Mucosa of rectum (tissue), 2 donors: ENCODE measurements around the gene HSPB2.

Source experiments
- H3K27ac ChIP-seq, 2 donors: one replicate each; pipeline ENCODE4 v1.7.0; 2013; ENCODE audit warnings: inconsistent platforms in 2 of 2, low read depth in 2 of 2, low read length in 2 of 2
- H3K27me3 ChIP-seq, 2 donors: one replicate each; pipeline ENCODE4 v1.7.0; 2013; ENCODE audit warnings: low read length in 2 of 2; ENCODE audit not compliant: control insufficient read depth in 2 of 2, insufficient read depth in 2 of 2
- H3K36me3 ChIP-seq, 2 donors: one replicate each; pipeline ENCODE4 v1.7.0; 2013; ENCODE audit warnings: low read length in 2 of 2; ENCODE audit not compliant: control insufficient read depth in 2 of 2, insufficient read depth in 2 of 2
- H3K4me1 ChIP-seq, 2 donors: one replicate each; pipeline ENCODE4 v1.7.0; 2013; ENCODE audit warnings: low read length in 2 of 2, mild to moderate bottlenecking in 1 of 2; ENCODE audit not compliant: control insufficient read depth in 2 of 2, insufficient read depth in 2 of 2
- H3K4me3 ChIP-seq, 2 donors: one replicate each; pipeline ENCODE4 v1.7.0; 2013; ENCODE audit warnings: low read length in 2 of 2
- H3K9ac ChIP-seq, 2 donors: one replicate each; pipeline ENCODE4 v1.7.0; 2013; ENCODE audit warnings: low read length in 2 of 2, low read depth in 1 of 2, mild to moderate bottlenecking in 1 of 2
- H3K9me3 ChIP-seq, 2 donors: one replicate each; pipeline ENCODE4 v1.7.0; 2013; ENCODE audit warnings: low read length in 2 of 2; ENCODE audit not compliant: control insufficient read depth in 2 of 2
- donor health status: healthy.
- donor health status: Normal muscosa, but diverticular disease.

Gene HSPB2

DNA sequence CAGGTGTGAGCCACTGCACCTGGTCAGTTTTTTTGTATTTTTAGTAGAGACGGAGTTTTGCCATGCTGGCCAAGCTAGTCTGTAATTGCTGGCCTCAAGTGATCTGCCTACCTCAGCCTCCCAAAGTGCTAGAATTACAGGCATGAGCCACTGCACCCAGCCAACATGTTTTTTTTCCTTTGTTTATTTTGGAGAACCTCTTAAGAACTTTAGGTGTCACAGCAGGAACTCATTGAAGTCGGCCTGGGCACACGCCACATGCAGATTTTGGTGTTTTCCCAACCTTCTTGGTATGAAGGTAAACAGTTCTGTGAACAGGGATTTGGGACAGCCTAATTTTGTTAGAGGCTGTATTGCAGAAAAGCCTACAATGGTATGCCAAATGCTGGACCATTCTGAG is 34.0 kb downstream of the HSPB2 start:
- no peaks in the 10 kb centered on the region for H3K4me1 ChIP-seq
- no peaks in the 10 kb centered on the region for H3K27me3 ChIP-seq
- no peaks in the 10 kb centered on the region for H3K9me3 ChIP-seq
- H3K27ac ChIP-seq, result no peak overlapping the region
- H3K9ac ChIP-seq, result no peak overlapping the region
- H3K4me3 ChIP-seq, result no peak overlapping the region
- no peaks in the 10 kb centered on the region for H3K36me3 ChIP-seq

DNA sequence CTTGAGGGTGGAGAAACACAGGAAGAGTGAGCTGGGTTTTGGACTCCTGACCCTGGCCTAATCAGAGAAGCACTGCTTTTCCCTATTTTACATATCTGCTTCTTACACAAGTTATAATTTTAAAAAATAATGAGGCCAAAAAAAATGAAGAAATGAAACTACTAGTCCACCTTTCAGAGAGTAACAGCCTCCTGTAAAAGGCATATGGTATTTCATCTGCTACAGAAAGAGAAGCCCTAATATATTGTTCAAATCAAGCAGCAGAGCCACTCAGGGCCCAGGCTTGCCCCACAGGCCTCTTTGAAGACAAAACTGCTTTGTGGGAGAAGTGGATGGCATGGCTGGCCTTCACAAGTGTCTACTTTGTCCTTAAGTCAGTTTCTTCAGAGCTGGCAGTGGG is 34.6 kb downstream of the HSPB2 start:
- Histone ChIP-seq H3K9me3 (no peaks in the 10 kb centered on the region), H3K27me3 (no peaks in the 10 kb centered on the region), H3K36me3 (no peaks in the 10 kb centered on the region), H3K9ac (no peak overlapping the region), H3K4me3 (no peak overlapping the region), H3K27ac (no peak overlapping the region), H3K4me1 (no peaks in the 10 kb centered on the region)

DNA sequence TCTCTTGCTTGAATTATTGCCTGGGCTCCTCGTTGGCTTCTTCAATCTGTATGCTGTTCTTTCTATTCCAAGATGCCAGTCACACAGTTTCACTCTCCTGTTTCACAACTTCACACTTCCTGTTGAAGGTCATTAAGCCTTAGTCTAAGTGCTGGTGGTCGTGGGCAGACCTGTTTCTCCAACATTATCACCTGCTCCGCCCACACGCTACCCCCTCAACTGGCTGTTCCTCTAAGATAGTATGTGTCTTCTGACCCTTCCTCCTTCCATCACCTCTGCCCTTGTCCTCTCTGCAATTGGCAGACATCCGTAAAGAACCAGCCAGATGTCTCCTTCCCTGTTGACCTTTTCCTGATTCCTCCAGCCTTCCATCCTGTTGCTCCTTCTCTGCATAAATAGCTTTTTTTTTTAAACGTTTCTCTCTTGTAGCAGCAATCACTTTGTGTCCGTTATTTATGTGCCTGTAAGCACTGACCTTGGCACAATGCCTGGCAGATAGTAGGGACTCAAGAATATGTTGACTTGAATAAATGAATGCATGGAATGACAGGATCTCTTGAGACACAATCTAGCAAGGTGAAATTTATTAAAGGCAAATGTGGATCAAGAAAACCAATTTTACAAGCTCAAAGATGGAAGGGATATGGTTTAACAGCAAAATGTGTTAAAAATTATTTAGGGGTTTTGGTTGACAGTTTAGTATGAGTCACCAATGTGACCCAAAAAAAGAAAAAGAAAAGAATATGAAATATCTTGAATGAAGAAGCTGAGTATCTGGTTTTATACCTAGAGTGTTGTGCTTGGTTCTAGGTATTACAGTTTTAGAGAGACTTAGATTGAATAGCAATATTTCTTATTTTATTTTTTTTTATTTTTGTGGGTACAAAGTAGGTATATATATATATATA is 37.2 kb downstream of the HSPB2 start:
- Histone ChIP-seq H3K27me3 (no peaks in the 10 kb centered on the region), H3K27ac (no peak overlapping the region), H3K4me3 (no peak overlapping the region), H3K9ac (no peak overlapping the region), H3K9me3 (no peaks in the 10 kb centered on the region), H3K36me3 (no peaks in the 10 kb centered on the region), H3K4me1 (no peaks in the 10 kb centered on the region)

DNA sequence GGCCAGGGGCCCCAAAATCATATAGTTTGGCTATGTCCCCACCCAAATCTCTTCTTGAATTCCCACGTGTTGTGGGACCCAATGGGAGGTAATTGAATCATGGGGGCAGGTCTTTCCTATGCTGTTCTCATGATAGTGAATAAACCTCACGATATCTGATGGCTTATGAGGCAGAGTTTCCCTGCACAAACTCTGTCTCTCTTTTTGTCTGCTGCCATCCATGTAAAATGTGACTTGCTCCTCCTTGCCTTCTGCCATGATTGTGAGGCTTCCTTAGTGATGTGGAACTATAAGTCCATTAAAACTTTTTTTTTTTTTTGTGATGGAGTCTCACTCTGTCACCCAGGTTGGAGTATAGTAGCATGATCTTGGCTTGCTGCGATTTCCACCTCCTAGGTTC is 39.0 kb downstream of the HSPB2 start:
- no peaks in the 10 kb centered on the region for H3K27me3 ChIP-seq
- no peak overlapping the region for H3K9ac ChIP-seq
- H3K27ac ChIP-seq, result no peak overlapping the region
- no peaks in the 10 kb centered on the region for H3K36me3 ChIP-seq
- H3K4me1 ChIP-seq, result no peaks in the 10 kb centered on the region
- H3K9me3 ChIP-seq, result no peaks in the 10 kb centered on the region
- no peak overlapping the region for H3K4me3 ChIP-seq

DNA sequence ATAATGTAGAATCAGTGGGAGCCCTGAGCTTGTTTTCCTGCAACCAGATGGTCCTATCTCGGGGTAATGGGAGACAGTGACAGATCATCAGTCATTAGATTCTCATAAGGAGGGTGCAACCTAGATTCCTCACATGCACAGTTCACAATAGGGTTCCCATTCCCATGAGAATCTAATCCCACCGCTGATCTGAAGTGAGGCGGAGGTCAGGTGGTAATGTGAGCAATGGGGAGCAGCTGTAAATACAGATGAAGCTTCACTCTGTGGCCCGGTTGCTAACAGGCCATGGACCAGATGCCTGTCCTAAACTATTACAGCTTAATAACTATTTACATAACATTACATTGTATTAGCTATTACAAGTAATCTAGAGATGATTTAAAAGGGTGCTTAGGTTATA is 41.6 kb downstream of the HSPB2 start:
- H3K4me1 ChIP-seq, result no peaks in the 10 kb centered on the region
- H3K27me3 ChIP-seq, result no peaks in the 10 kb centered on the region
- H3K36me3 ChIP-seq, result no peaks in the 10 kb centered on the region
- H3K9me3 ChIP-seq, result no peaks in the 10 kb centered on the region
- H3K27ac ChIP-seq, result no peak overlapping the region
- H3K9ac ChIP-seq, result no peak overlapping the region
- H3K4me3 ChIP-seq, result no peak overlapping the region

DNA sequence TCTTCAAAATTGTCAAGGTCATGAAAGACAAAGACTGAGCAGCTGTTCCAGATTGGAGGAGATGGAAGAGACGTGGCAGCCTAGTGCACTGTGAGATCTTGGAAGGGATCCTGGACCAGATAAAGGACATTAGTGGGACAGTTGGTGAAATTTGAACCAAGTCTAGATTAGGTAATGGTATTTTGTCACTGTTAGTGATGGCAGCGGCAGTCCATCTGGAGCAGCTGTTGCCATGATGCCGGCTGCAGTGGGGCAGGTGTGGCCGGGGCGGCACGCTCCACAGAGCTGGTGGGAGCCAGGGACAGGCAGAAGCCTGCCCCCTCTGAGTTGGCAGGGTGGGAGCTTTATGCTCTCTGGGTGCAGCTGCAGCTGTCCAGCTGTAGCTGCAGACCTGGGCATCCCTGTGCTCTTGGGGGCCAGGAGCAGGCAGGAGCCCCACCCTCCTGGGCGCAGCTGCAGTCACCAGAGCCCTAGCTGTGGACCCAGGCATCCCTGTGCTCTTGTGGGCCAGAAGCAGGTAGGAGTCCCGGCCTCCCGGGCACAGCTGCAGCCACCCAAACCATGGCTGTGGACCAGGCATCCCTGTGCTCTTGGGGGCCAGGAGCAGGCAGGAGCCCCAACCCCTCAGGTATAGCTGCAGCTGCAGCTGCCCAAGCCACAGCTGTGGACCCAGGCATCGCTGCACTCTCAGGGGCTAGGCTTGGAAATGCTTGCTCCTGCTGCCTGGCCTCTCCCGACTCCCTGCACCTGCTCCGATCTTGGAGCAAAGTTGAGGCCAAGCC is 45.3 kb downstream of the HSPB2 start:
- H3K9me3 ChIP-seq, result no peaks in the 10 kb centered on the region
- H3K4me1 ChIP-seq, result no peaks in the 10 kb centered on the region
- no peaks in the 10 kb centered on the region for H3K27me3 ChIP-seq
- no peaks in the 10 kb centered on the region for H3K36me3 ChIP-seq
- H3K27ac ChIP-seq, result no peak overlapping the region
- H3K4me3 ChIP-seq, result no peak overlapping the region
- H3K9ac ChIP-seq, result no peak overlapping the region

DNA sequence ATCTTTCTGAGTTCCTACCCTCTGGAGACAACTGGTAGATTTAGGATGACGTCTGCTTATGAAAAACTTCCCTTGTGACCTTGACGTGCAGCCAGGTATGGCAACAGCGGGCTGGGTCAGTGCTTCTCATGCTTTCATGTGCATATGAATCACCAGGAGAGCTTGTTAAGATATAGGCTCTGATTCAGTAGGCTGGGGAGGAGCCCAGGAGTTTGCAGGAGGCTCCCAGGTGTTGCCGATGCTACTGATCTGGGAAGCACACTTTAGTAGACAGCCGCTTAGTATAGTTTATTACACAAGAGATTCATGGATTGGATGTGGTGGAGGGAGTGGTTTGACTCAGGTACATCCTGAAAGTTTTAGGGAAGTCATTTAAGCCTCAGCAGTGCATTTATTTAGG is 48.4 kb downstream of the HSPB2 start:
- H3K27ac ChIP-seq, result no peak overlapping the region
- H3K27me3 ChIP-seq, result no peaks in the 10 kb centered on the region
- H3K36me3 ChIP-seq, result no peaks in the 10 kb centered on the region
- no peaks in the 10 kb centered on the region for H3K9me3 ChIP-seq
- no peak overlapping the region for H3K9ac ChIP-seq
- no peaks in the 10 kb centered on the region for H3K4me1 ChIP-seq
- no peak overlapping the region for H3K4me3 ChIP-seq

DNA sequence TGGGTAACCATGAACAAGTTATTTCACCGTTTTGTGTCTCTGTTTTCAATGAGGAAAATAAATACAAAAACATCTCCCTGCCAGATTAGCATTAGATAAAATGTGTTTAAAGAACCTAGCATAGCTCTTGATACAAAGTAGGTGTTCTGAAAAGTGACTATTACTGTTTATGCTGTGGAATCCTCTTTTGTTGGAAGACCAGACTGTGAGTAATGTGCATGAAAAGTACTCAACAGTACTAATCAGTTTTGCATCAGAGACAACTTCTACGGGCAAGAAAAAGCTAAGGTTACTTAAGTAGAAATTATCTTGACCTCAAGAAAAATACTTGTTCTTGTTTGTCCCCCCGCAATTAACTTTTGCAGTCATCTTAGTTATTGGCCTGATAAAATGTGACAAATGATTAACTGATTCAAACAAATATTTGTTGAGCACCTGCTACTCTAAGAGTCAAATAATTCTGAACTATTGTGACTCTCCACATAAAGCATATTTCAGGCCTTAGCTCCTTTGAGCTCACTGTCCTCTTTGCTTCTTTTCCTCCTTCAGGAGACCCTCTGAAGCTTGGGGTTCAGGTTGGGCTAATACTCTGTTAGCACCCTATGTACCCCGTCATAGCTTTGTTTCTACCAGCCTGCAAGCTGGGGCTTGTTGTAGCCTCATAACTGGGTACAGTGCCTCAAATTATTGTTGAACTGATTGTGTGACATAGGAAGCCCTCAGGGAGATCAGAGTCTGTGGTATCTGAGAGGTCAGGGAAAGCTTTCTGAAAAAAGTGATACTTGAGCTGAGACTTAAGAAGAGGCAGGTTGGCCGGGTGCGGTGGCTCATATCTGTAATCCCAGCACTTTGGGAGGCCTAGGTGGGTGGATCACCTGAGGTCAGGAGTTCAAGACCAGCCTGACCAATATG is 49.1 kb downstream of the HSPB2 start:
- Histone ChIP-seq H3K27me3 (no peaks in the 10 kb centered on the region), H3K9me3 (no peaks in the 10 kb centered on the region), H3K4me3 (no peak overlapping the region), H3K36me3 (no peaks in the 10 kb centered on the region), H3K9ac (no peak overlapping the region), H3K27ac (no peak overlapping the region), H3K4me1 (no peaks in the 10 kb centered on the region)
